C4-2B (cell line): Measurements from ENCODE around the gene TMEM156.

Source experiments
- CTCF ChIP-seq: fragments of 450-650 bp; conservative IDR thresholded peaks from 2 replicates; pipeline ENCODE4 v1.5.1; 2017; ENCODE audit warnings: mild to moderate bottlenecking
- ZFX ChIP-seq: fragments of 450-650 bp; IDR thresholded peaks from 2 replicates; pipeline ENCODE4 v1.6.1; 2017

DNA sequence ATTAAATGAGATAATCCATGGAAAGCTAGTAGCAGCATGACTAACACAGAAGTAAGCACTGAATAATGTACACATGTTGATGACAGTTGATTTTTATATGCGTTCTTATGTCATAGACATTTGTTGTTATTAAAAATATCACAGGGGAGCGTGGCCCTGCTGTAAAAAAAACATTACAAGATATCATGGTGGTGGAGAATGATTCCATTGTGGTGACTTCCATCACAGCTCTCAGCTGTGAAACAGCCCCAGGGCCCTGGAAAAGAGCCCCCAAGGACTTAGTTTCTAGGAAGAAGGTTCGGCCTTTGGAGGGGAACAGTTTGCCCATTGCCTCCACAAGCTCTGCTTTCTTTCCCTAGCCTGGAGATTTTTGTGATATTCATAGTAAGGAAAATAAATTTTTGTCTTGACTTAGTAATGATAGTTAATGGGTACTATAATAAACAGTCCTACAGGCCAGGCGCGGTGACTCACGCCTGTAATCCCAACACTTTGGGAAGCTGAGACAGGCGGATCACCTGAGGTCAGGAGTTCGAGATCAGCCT is 114.7 kb downstream of the TMEM156 start:
- no peak for TF ChIP-seq CTCF
- no peak for TF ChIP-seq ZFX
